Osteocyte (in vitro differentiated cells): ENCODE measurements around the gene BMP8A. TPM values are rescaled to one million over a fixed set of nuclear protein-coding genes. Genes with fewer than 3 reads are reported as not detected.

Experiments used
- DNase-seq: peaks from one replicate; pipeline ENCODE4 v3.0.0; 2021; ENCODE audit warnings: mixed read lengths; ENCODE audit not compliant: unreplicated experiment; ENCODE audit errors: extremely low spot score
- H3K27ac Mint-ChIP-seq: one replicate; pipeline ENCODE4 v1.8.0; 2021; ENCODE audit warnings: mild to moderate bottlenecking, mixed read lengths; ENCODE audit not compliant: unreplicated experiment
- H3K27me3 Mint-ChIP-seq: one replicate; pipeline ENCODE4 v1.8.0; 2021; ENCODE audit warnings: mixed read lengths; ENCODE audit not compliant: unreplicated experiment
- H3K36me3 Mint-ChIP-seq: one replicate; pipeline ENCODE4 v1.8.0; 2021; ENCODE audit warnings: mixed read lengths; ENCODE audit not compliant: unreplicated experiment
- H3K4me1 Mint-ChIP-seq: one replicate; pipeline ENCODE4 v1.8.0; 2021; ENCODE audit warnings: mixed read lengths; ENCODE audit not compliant: unreplicated experiment
- H3K4me3 Mint-ChIP-seq: one replicate; pipeline ENCODE4 v1.8.0; 2021; ENCODE audit warnings: mild to moderate bottlenecking, moderate library complexity, mixed read lengths; ENCODE audit not compliant: unreplicated experiment
- H3K9me3 Mint-ChIP-seq: one replicate; pipeline ENCODE4 v1.8.0; 2021; ENCODE audit warnings: mixed read lengths; ENCODE audit not compliant: unreplicated experiment
- total RNA-seq: library from RNA; stranded (reverse); gene quantifications from 2 replicates; pipeline ENCODE4 v1.2.1, GENCODE V29; 2021
- TF ChIP-seq, protein P1 (sequence below): fragments of 200-600 bp; sonication (generic); IDR thresholded peaks from 2 replicates; pipeline ENCODE4 v1.5.0; 2021; ENCODE audit warnings: antibody characterized with exemption, mild to moderate bottlenecking, moderate library complexity

BMP8A gene
- total RNA-seq, 1 donor from 2014 or later = not detected

DNA sequence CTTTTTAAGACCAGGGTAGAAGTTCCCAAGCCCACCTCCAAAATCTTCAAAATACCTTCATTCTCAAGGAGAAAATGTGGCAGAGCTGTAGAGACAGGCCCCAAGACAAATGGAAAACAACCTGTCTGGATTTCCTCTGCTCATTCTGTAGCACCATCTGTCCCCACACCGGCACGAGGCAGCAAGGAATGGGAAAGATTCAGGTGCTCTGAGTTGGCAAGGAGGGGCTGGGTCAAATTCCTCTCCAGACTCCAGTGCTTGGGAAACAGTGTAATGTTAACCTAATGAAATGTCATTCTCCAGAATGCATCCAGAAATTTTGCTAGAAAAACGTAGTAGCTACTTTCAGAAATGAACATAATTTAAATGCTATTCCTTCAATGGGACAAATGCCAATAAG lies 75.9 kb downstream of the BMP8A start:
- DNase-seq = no peak
- no peak overlapping the region for H3K4me3 Mint-ChIP-seq
- H3K27me3 Mint-ChIP-seq = no peaks in the 10 kb centered on the region
- H3K36me3 Mint-ChIP-seq = peaks cover 75% of the 10 kb centered on the region
- no peaks in the 10 kb centered on the region for H3K4me1 Mint-ChIP-seq
- no peak overlapping the region for H3K27ac Mint-ChIP-seq
- no peaks in the 10 kb centered on the region for H3K9me3 Mint-ChIP-seq
- TF ChIP-seq, protein P1, sequence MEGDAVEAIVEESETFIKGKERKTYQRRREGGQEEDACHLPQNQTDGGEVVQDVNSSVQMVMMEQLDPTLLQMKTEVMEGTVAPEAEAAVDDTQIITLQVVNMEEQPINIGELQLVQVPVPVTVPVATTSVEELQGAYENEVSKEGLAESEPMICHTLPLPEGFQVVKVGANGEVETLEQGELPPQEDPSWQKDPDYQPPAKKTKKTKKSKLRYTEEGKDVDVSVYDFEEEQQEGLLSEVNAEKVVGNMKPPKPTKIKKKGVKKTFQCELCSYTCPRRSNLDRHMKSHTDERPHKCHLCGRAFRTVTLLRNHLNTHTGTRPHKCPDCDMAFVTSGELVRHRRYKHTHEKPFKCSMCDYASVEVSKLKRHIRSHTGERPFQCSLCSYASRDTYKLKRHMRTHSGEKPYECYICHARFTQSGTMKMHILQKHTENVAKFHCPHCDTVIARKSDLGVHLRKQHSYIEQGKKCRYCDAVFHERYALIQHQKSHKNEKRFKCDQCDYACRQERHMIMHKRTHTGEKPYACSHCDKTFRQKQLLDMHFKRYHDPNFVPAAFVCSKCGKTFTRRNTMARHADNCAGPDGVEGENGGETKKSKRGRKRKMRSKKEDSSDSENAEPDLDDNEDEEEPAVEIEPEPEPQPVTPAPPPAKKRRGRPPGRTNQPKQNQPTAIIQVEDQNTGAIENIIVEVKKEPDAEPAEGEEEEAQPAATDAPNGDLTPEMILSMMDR = no peak

DNA sequence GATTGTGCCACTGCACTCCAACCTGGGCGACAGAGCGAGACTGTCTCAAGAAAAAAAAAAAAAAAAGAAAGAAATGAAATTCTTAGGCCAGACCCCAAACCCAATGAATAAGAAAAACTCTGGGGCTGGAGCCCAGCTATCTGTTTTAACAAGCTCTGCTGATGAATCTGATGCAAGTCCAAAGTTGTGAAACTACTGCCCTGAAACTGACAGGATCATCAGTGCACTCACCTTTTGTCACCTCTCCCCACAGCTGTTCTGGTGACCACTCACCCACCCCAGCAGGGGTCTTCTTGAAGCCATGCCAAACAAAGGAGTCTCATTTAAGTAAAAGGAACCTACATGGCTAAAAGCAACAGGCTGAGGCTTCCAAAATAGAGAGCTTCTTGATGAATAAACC lies 76.8 kb downstream of the BMP8A start:
- no peak overlapping the region for H3K4me3 Mint-ChIP-seq
- H3K27ac Mint-ChIP-seq = no peak overlapping the region
- no peak for DNase-seq
- peaks cover 6% of the 10 kb centered on the region for H3K4me1 Mint-ChIP-seq
- no peaks in the 10 kb centered on the region for H3K27me3 Mint-ChIP-seq
- no peaks in the 10 kb centered on the region for H3K9me3 Mint-ChIP-seq
- TF ChIP-seq, protein P1 = no peak
- peaks cover 70% of the 10 kb centered on the region for H3K36me3 Mint-ChIP-seq

DNA sequence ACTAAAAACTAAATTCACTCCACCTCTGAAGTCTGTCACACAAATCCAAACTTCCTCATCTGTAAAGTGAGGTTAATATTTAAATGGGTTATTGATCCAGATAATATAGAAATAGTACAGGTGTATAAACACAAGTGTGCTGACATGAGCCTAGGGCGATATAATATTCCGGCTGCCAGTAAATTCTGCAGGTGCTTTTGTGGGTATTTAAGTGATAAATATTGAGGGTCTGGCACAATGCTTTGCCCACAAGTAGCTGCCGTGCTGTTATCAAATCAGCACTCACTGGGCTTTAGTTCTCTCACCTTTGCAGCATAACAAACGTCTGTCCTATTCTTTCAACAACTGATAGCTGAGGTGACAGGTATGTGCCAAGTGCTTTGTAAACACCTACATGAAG lies 77.6 kb downstream of the BMP8A start:
- peaks cover 14% of the 10 kb centered on the region for H3K4me1 Mint-ChIP-seq
- peaks cover 67% of the 10 kb centered on the region for H3K36me3 Mint-ChIP-seq
- H3K27me3 Mint-ChIP-seq = no peaks in the 10 kb centered on the region
- no peak overlapping the region for H3K4me3 Mint-ChIP-seq
- DNase-seq = no peak
- no peak overlapping the region for H3K27ac Mint-ChIP-seq
- no peaks in the 10 kb centered on the region for H3K9me3 Mint-ChIP-seq
- TF ChIP-seq, protein P1 = no peak

DNA sequence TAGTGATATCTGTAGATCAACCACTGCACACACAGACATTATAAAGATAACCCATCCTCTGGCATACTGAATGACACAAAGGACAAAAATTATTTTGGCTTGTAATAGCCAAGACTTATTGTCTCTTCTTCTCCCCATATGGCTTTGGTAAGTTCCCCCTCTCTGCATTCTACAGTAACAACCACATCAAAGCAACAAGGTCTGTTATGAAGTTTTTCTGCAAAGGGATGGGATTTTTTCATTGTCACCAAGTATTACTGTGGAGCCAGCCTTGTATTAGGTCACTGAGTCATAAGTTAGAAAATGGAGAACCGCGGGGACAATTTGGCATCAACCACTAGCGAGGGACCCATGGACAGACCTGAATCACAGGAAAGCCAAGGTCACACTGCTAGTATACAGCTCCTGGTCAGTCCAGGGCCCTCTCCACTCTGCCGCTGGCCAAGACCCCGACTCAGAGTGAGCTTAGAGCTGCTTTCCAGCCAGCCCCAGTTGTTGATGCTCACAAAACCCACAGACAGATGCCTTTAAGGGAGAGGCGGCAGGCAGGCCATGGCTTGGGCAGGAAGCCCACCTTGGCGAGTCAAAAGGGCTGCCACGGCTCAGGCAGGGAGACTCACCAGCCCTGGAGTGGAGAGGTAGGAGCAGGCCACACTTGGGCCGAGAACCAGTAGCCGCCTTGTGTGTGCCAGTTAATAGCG lies 79.2 kb downstream of the BMP8A start:
- no peak overlapping the region for H3K4me3 Mint-ChIP-seq
- H3K36me3 Mint-ChIP-seq = peaks cover 66% of the 10 kb centered on the region
- peaks cover 29% of the 10 kb centered on the region for H3K4me1 Mint-ChIP-seq
- no peaks in the 10 kb centered on the region for H3K9me3 Mint-ChIP-seq
- H3K27me3 Mint-ChIP-seq = no peaks in the 10 kb centered on the region
- TF ChIP-seq, protein P1 = no peak
- no peak for DNase-seq
- no peak overlapping the region for H3K27ac Mint-ChIP-seq

DNA sequence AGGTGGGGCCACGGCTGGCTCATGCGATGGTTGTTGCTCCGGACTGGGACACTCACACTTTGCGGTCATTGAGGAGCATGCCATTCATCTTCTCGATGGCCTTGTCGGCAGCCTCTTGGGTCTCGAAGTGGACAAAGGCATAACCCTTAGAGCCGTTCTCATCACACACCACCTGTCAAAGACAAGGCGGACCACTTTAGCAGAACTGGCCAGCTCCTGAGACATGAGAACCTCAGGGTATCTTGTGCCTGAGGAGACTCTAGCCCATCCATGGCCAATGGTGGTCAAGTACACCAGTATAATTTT lies 79.7 kb downstream of the BMP8A start:
- Mint-ChIP-seq H3K27me3 (no peaks in the 10 kb centered on the region), H3K36me3 (peaks cover 62% of the 10 kb centered on the region), H3K27ac (no peak overlapping the region), H3K4me1 (peaks cover 29% of the 10 kb centered on the region), H3K4me3 (no peak overlapping the region), H3K9me3 (no peaks in the 10 kb centered on the region)
- DNase-seq = no peak
- TF ChIP-seq, protein P1 = no peak
